IPS DF 4.7 (cell line): ENCODE data around the gene AMBN.
A peak's percentile ranks its signal among the peaks of the same experiment; 100 is the strongest.
"Not testable (repeated sequence)": the region's sequence is repeated elsewhere in the genome, so short reads cannot be mapped to it uniquely, and the experiment has no call there.

Experiments
- DNase-seq: peaks from one replicate; pipeline ENCODE4 v3.0.0-alpha.2; 2013; ENCODE audit warnings: low spot score; ENCODE audit errors: extremely low read depth

The AMBN gene

GRCh38 chr4:70608324-70608723 is 16.3 kb downstream of the AMBN start:
- no peak for DNase-seq

GRCh38 chr4:70613306-70614183 is 21.5 kb downstream of the AMBN start:
- no peak for DNase-seq

- no peak for DNase-seq
These were observed 22.1 kb downstream of the AMBN start for GRCh38 chr4:70614184-70614555.

GRCh38 chr4:70619288-70619687 is 27.2 kb downstream of the AMBN start:
- no peak for DNase-seq

GRCh38 chr4:70619778-70620177 is 27.7 kb downstream of the AMBN start:
- no peak for DNase-seq

GRCh38 chr4:70623323-70623722 is 31.3 kb downstream of the AMBN start:
- no peak for DNase-seq

- no peak for DNase-seq
These were observed 32.3 kb downstream of the AMBN start for GRCh38 chr4:70624226-70624793.

GRCh38 chr4:70627620-70628019 is 35.6 kb downstream of the AMBN start:
- no peak for DNase-seq

GRCh38 chr4:70628444-70628843 is 36.4 kb downstream of the AMBN start, which contains the start of gene ENAM:
ENAM (plus strand) TSS chr4:70628744; CDS start chr4:70629501, 757 bp downstream.
- no peak for DNase-seq

GRCh38 chr4:70629469-70630090 is 37.5 kb downstream of the AMBN start:
- DNase-seq = no peak

- no peak for DNase-seq
These were observed 38.1 kb downstream of the AMBN start for GRCh38 chr4:70630162-70630561.

GRCh38 chr4:70632028-70632427 is 40.0 kb downstream of the AMBN start:
- DNase-seq = no peak

- no peak for DNase-seq
These were observed 42.4 kb downstream of the AMBN start for GRCh38 chr4:70634482-70634881.

- no peak for DNase-seq
These were observed 45.3 kb downstream of the AMBN start for GRCh38 chr4:70637239-70637913.

- no peak for DNase-seq
These were observed 48.1 kb downstream of the AMBN start for GRCh38 chr4:70640192-70640591.

GRCh38 chr4:70650741-70651140 is 58.7 kb downstream of the AMBN start:
- not testable (repeated sequence) for DNase-seq

GRCh38 chr4:70651864-70652506 is 59.9 kb downstream of the AMBN start:
- DNase-seq = peak; percentile 7

- no peak for DNase-seq
These were observed 62.6 kb downstream of the AMBN start for GRCh38 chr4:70654605-70655011.
